Kidney (tissue), 14 donors: ENCODE results near the gene LRRC61. TPM values are rescaled to one million over a fixed set of nuclear protein-coding genes. Genes with fewer than 3 reads are reported as not detected.
A peak's percentile ranks its signal among the peaks of the same experiment; 100 is the strongest.

Experiments
- DNase-seq, 5 donors: peaks; one replicate each; pipeline ENCODE4 v3.0.0-alpha.2; 2013 to 2020
- FAIRE-seq: peaks from 2 replicates; lab custom pipeline; 2012; peaks lifted over from hg19 to GRCh38; lab: Jason Lieb, UNC
- H3K27ac ChIP-seq, 2 donors: one replicate each; pipeline ENCODE4 v1.7.0; 2013; ENCODE audit warnings: low read depth in 2 of 2, low read length in 2 of 2, inconsistent platforms in 1 of 2
- H3K27me3 ChIP-seq: one replicate; pipeline ENCODE4 v1.7.1; 2013; ENCODE audit warnings: low read length, inconsistent platforms; ENCODE audit not compliant: control insufficient read depth, insufficient read depth
- H3K36me3 ChIP-seq, 3 donors: one replicate each; pipeline versions ENCODE4 v1.7.0 to v1.7.1; 2013; ENCODE audit warnings: low read length in 3 of 3, control low read depth in 1 of 3, inconsistent platforms in 1 of 3; ENCODE audit not compliant: insufficient read depth in 3 of 3, control insufficient read depth in 2 of 3
- H3K4me1 ChIP-seq, 3 donors: one replicate each; pipeline versions ENCODE4 v1.7.0 to v1.7.1; 2013; ENCODE audit warnings: low read length in 3 of 3, inconsistent platforms in 1 of 3, low read depth in 1 of 3; ENCODE audit not compliant: control insufficient read depth in 2 of 3, insufficient read depth in 2 of 3
- H3K4me3 ChIP-seq, 3 donors: one replicate each; pipeline versions ENCODE4 v1.7.0 to v1.8.1; 2013; ENCODE audit warnings: low read length in 3 of 3, control low read depth in 1 of 3, inconsistent platforms in 1 of 3
- H3K9ac ChIP-seq, 3 donors: one replicate each; pipeline versions ENCODE4 v1.7.0 to v1.7.1; 2013; ENCODE audit warnings: low read length in 3 of 3, control low read depth in 1 of 3, inconsistent platforms in 1 of 3
- H3K9me3 ChIP-seq, 3 donors: one replicate each; pipeline versions ENCODE4 v1.7.0 to v1.7.1; 2013; ENCODE audit warnings: low read length in 3 of 3, control low read depth in 1 of 3, inconsistent platforms in 1 of 3; ENCODE audit not compliant: control insufficient read depth in 2 of 3, insufficient read depth in 1 of 3
- CTCF ChIP-seq: IDR thresholded peaks from 3 replicates; pipeline ENCODE4 v1.5.1; 2012; ENCODE audit warnings: mild to moderate bottlenecking, moderate library complexity, borderline replicate concordance; ENCODE audit not compliant: insufficient read depth; ENCODE audit errors: extremely low read depth
- intact Hi-C: fragments of 100-400 bp; cut with DNase I; formaldehyde crosslinking; loops from one replicate; pipeline ENCODE4 v1.11.1; 2022
- polyA plus RNA-seq: library from polyadenylated mRNA; stranded (reverse); fragments of 350-450 nt; fragmentation: Illumina TruSeq; extraction: RNeasy Lipid Tissue Mini Kit (QIAGEN cat#74804); gene quantifications from one replicate; pipeline ENCODE4 v1.2.3, GENCODE V29; 2014; ENCODE audit warnings: low read depth, low replicate concordance; ENCODE audit not compliant: insufficient read depth
- total RNA-seq: library from RNA; stranded (reverse); fragmentation: NEBNext Ultra II Directional; extraction: Animal tissue kit (Norgen Biotek cat#: 25700); gene quantifications from one replicate; pipeline ENCODE4 v1.2.1, GENCODE V29; 2021
- donor health status: control.
- donor health status: control.
- donor health status: control.
- donor health status: control.
- donor health status: control.
- donor health status: DM: yes; HTN: yes; CAD: no.
- donor health status: Normal renal cell carcinoma (clear cell type).

The LRRC61 gene
- total and polyA plus RNA-seq, 2 donors from 2014 or later, result 17.1 to 23.2 TPM

GRCh38 chr7:150379441-150380379, 56.6 kb downstream of the LRRC61 start:
- peak overlapping the region; percentile 74 for H3K27ac ChIP-seq
- intact Hi-C loops, result no loop called here
- peaks cover 0 to 20% (median 16%) of the 10 kb centered on the region in 3 donors for H3K4me1 ChIP-seq
- peak overlapping the region; percentile 3 to 86 (median 70) for H3K9ac ChIP-seq
- H3K9me3 ChIP-seq, result no peaks in the 10 kb centered on the region
- H3K4me3 ChIP-seq, result peak overlapping the region; percentile 61 to 85 (median 79)
- no peak for FAIRE-seq
- DNase-seq, result peak in 1 of 5 donors; percentile 78
- TF ChIP-seq CTCF, result no peak
- H3K27me3 ChIP-seq, result no peaks in the 10 kb centered on the region
- no peaks in the 10 kb centered on the region for H3K36me3 ChIP-seq

- Histone ChIP-seq H3K9me3 (no peaks in the 10 kb centered on the region), H3K4me1 (peaks cover 0 to 20% (median 16%) of the 10 kb centered on the region in 3 donors), H3K27ac (no peak overlapping the region), H3K9ac (peak overlapping the region in 1 of 3 donors; percentile 26), H3K36me3 (no peaks in the 10 kb centered on the region), H3K4me3 (peak overlapping the region in 1 of 3 donors; percentile 61), H3K27me3 (no peaks in the 10 kb centered on the region)
- intact Hi-C loops, result no loop called here
- FAIRE-seq (no peak), DNase-seq (peak in 1 of 5 donors; percentile 53)
- TF ChIP-seq CTCF, result no peak
Measured at GRCh38 chr7:150380463-150380862, 57.3 kb downstream of the LRRC61 start.

GRCh38 chr7:150381096-150381495, 57.9 kb downstream of the LRRC61 start:
- H3K27ac ChIP-seq, result no peak overlapping the region
- no peak for TF ChIP-seq CTCF
- H3K4me3 ChIP-seq, result no peak overlapping the region
- DNase-seq (peak in 1 of 5 donors; percentile 49), FAIRE-seq (no peak)
- H3K9ac ChIP-seq, result peak overlapping the region in 1 of 3 donors; percentile 26
- H3K4me1 ChIP-seq, result peaks cover 0 to 20% (median 13%) of the 10 kb centered on the region in 3 donors
- no peaks in the 10 kb centered on the region for H3K27me3 ChIP-seq
- intact Hi-C loops, result no loop called here
- H3K9me3 ChIP-seq, result no peaks in the 10 kb centered on the region
- no peaks in the 10 kb centered on the region for H3K36me3 ChIP-seq
